ENCODE data around the gene PCBP3. TPM values are rescaled to one million over a fixed set of nuclear protein-coding genes. Genes with fewer than 3 reads are reported as not detected.

Gene PCBP3
- total RNA-seq, 2 experiments from 2014 or later, result 3.4 to 3.8 TPM

- no peak overlapping the region for H3K27ac Mint-ChIP-seq
- no peak overlapping the region for H3K4me3 Mint-ChIP-seq
- no peak for DNase-seq
- POLR2A ChIA-PET, result no interaction called here
- no peak for TF ChIP-seq CTCF (IDR thresholded peaks at IDR 0.05)
- Histone ChIP-seq H3K27ac (ENCODE audit: low read depth in 1 of 2, low read length in 2 of 2) (no peak overlapping the region), H3K4me1 (ENCODE audit: insufficient read depth, low read length) (no peaks in the 10 kb centered on the region), H3K4me3 (ENCODE audit: low read length) (no peak overlapping the region), H3K27me3 (ENCODE audit: control insufficient read depth in 1 of 2, insufficient read depth in 2 of 2, low read length in 2 of 2) (no peaks in the 10 kb centered on the region), H3K36me3 (ENCODE audit: insufficient read depth, low read length) (no peaks in the 10 kb centered on the region), H3K9me3 (ENCODE audit: control insufficient read depth in 1 of 2, insufficient read depth in 1 of 2, low read length in 2 of 2) (no peaks in the 10 kb centered on the region)
- no peaks in the 10 kb centered on the region for H3K36me3 Mint-ChIP-seq (ENCODE audit: low read depth)
- H3K27me3 Mint-ChIP-seq, result no peaks in the 10 kb centered on the region
- ATAC-seq (ENCODE audit: poor library complexity), result no peak
- CTCF ChIA-PET, result no interaction called here
- no peaks in the 10 kb centered on the region for H3K4me1 Mint-ChIP-seq (ENCODE audit: low read depth)
- intact Hi-C loops (cut with DNase I, micrococcal nuclease), result no loop called here
- H3K9me3 Mint-ChIP-seq, result no peaks in the 10 kb centered on the region
Observed at GRCh38 chr21:45860493-45861155, 217.1 kb downstream of the PCBP3 start.

- no peaks in the 10 kb centered on the region for H3K9me3 Mint-ChIP-seq
- no peak overlapping the region for H3K4me3 Mint-ChIP-seq
- POLR2A ChIA-PET, result no interaction called here
- H3K4me3 ChIP-seq (ENCODE audit: low read length), result no peak overlapping the region
- DNase-seq, result no peak
- no peaks in the 10 kb centered on the region for H3K27me3 Mint-ChIP-seq
- TF ChIP-seq CTCF (IDR thresholded peaks at IDR 0.05), result no peak
- H3K27ac Mint-ChIP-seq, result no peak overlapping the region
- no peaks in the 10 kb centered on the region for H3K36me3 ChIP-seq (ENCODE audit: insufficient read depth, low read length)
- no peak for ATAC-seq (ENCODE audit: poor library complexity)
- no peaks in the 10 kb centered on the region for H3K9me3 ChIP-seq (ENCODE audit: control insufficient read depth in 1 of 2, insufficient read depth in 1 of 2, low read length in 2 of 2)
- no peaks in the 10 kb centered on the region for H3K27me3 ChIP-seq (ENCODE audit: control insufficient read depth in 1 of 2, insufficient read depth in 2 of 2, low read length in 2 of 2)
- H3K4me1 Mint-ChIP-seq (ENCODE audit: low read depth), result no peaks in the 10 kb centered on the region
- H3K4me1 ChIP-seq (ENCODE audit: insufficient read depth, low read length), result no peaks in the 10 kb centered on the region
- H3K27ac ChIP-seq (ENCODE audit: low read depth in 1 of 2, low read length in 2 of 2), result no peak overlapping the region
- intact Hi-C loops (cut with DNase I, micrococcal nuclease), result no loop called here
- no peaks in the 10 kb centered on the region for H3K36me3 Mint-ChIP-seq (ENCODE audit: low read depth)
- CTCF ChIA-PET, result no interaction called here
Observed at GRCh38 chr21:45861156-45861870, 217.8 kb downstream of the PCBP3 start.

- ChIA-PET CTCF (no interaction called here), POLR2A (no interaction called here)
- intact Hi-C loops (cut with DNase I, micrococcal nuclease), result no loop called here
- Histone ChIP-seq H3K4me1 (ENCODE audit: insufficient read depth, low read length) (no peaks in the 10 kb centered on the region), H3K4me3 (ENCODE audit: low read length) (no peak overlapping the region), H3K9me3 (ENCODE audit: control insufficient read depth in 1 of 2, insufficient read depth in 1 of 2, low read length in 2 of 2) (no peaks in the 10 kb centered on the region), H3K36me3 (ENCODE audit: insufficient read depth, low read length) (no peaks in the 10 kb centered on the region), H3K27me3 (ENCODE audit: control insufficient read depth in 1 of 2, insufficient read depth in 2 of 2, low read length in 2 of 2) (no peaks in the 10 kb centered on the region), H3K27ac (ENCODE audit: low read depth in 1 of 2, low read length in 2 of 2) (no peak overlapping the region)
- Mint-ChIP-seq H3K27ac (no peak overlapping the region), H3K4me3 (no peak overlapping the region), H3K36me3 (ENCODE audit: low read depth) (no peaks in the 10 kb centered on the region), H3K27me3 (no peaks in the 10 kb centered on the region), H3K9me3 (no peaks in the 10 kb centered on the region), H3K4me1 (ENCODE audit: low read depth) (no peaks in the 10 kb centered on the region)
- DNase-seq, result no peak
- no peak for ATAC-seq (ENCODE audit: poor library complexity)
- TF ChIP-seq CTCF (IDR thresholded peaks at IDR 0.05), result no peak
Observed at GRCh38 chr21:45862543-45863207, 219.2 kb downstream of the PCBP3 start.

Data from CD4-positive, alpha-beta T cell (primary cell).